Neural progenitor cell (in vitro differentiated cells): ENCODE measurements around the gene TSPAN14. TPM values are rescaled to one million over a fixed set of nuclear protein-coding genes. Genes with fewer than 3 reads are reported as not detected.

Source experiments
- DNase-seq: peaks from one replicate; pipeline ENCODE4 v3.0.0-alpha.2; 2016; ENCODE audit warnings: low spot score
- H2AFZ ChIP-seq: fragments of 200-600 bp; sonication (generic); replicated peaks from 2 replicates; pipeline ENCODE4 v1.6.1; 2016; ENCODE audit warnings: antibody characterized with exemption
- H3F3A ChIP-seq: fragments of 200-600 bp; sonication (generic); 2 replicates; pipeline ENCODE4 v1.6.1; 2016; ENCODE audit warnings: antibody characterized with exemption, low read depth
- H3K27ac ChIP-seq: fragments of 200-600 bp; sonication (generic); 2 replicates; pipeline ENCODE4 v1.5.1; 2016; ENCODE audit warnings: mild to moderate bottlenecking
- H3K27me3 ChIP-seq: fragments of 200-600 bp; sonication (generic); 2 replicates; pipeline ENCODE4 v1.6.1; 2016; ENCODE audit warnings: mild to moderate bottlenecking, moderate library complexity
- H3K36me3 ChIP-seq: fragments of 200-600 bp; sonication (generic); 2 replicates; pipeline ENCODE4 v1.5.1; 2016
- H3K4me1 ChIP-seq: fragments of 200-600 bp; sonication (generic); 2 replicates; pipeline ENCODE4 v1.6.1; 2016; ENCODE audit warnings: mixed run types
- H3K4me2 ChIP-seq: fragments of 200-600 bp; sonication (generic); 2 replicates; pipeline ENCODE4 v1.6.1; 2016
- H3K4me3 ChIP-seq: fragments of 200-600 bp; sonication (generic); 2 replicates; pipeline ENCODE4 v1.5.1; 2016
- H3K79me2 ChIP-seq: fragments of 200-600 bp; sonication (generic); 2 replicates; pipeline ENCODE4 v1.6.1; 2016; ENCODE audit warnings: low read depth
- H3K9ac ChIP-seq: fragments of 200-600 bp; sonication (generic); 2 replicates; pipeline ENCODE4 v1.6.1; 2016
- H3K9me3 ChIP-seq: fragments of 200-600 bp; sonication (generic); 2 replicates; pipeline ENCODE4 v1.5.1; 2016; ENCODE audit warnings: low read depth
- H4K20me1 ChIP-seq: fragments of 200-600 bp; sonication (generic); 2 replicates; pipeline ENCODE4 v1.6.1; 2016; ENCODE audit warnings: low read depth
- H3K27ac Mint-ChIP-seq: 3 replicates; pipeline ENCODE4 v1.8.0; 2021; ENCODE audit warnings: mixed read lengths
- H3K27me3 Mint-ChIP-seq: 2 replicates; pipeline ENCODE4 v1.8.0; 2022; ENCODE audit warnings: low read depth, mild to moderate bottlenecking, inconsistent platforms, moderate library complexity, mixed read lengths; ENCODE audit not compliant: insufficient read depth
- H3K36me3 Mint-ChIP-seq: 3 replicates; pipeline ENCODE4 v1.8.0; 2021; ENCODE audit warnings: mixed read lengths
- H3K4me1 Mint-ChIP-seq: 3 replicates; pipeline ENCODE4 v1.8.0; 2021; ENCODE audit warnings: mixed read lengths
- H3K4me3 Mint-ChIP-seq: 3 replicates; pipeline ENCODE4 v1.8.0; 2021; ENCODE audit warnings: mild to moderate bottlenecking, moderate library complexity, mixed read lengths
- H3K9me3 Mint-ChIP-seq: 3 replicates; pipeline ENCODE4 v1.8.0; 2020; ENCODE audit warnings: mixed read lengths
- EZH2 ChIP-seq: fragments of 200-600 bp; sonication (generic); IDR thresholded peaks from 2 replicates; pipeline ENCODE4 v1.6.1; 2017; ENCODE audit warnings: antibody characterized with exemption, mild to moderate bottlenecking, moderate library complexity
- EZH2phosphoT487 ChIP-seq: fragments of 200-600 bp; sonication (generic); IDR thresholded peaks from 2 replicates; pipeline ENCODE4 v1.6.1; 2017; ENCODE audit warnings: antibody characterized with exemption
- total RNA-seq: library from RNA; depleted of rRNA; stranded (reverse); fragments of >200 nt; gene quantifications from 2 replicates; pipeline ENCODE4 v1.2.3, GENCODE V29; 2015; ENCODE audit warnings: low replicate concordance
- TF ChIP-seq, protein P1 (sequence below): fragments of 200-600 bp; sonication (generic); IDR thresholded peaks from 2 replicates; pipeline ENCODE4 v1.5.1; 2017; ENCODE audit warnings: antibody characterized with exemption, mild to moderate bottlenecking

The TSPAN14 gene
- total RNA-seq, 1 donor from 2014 or later = 32.7 TPM

DNA sequence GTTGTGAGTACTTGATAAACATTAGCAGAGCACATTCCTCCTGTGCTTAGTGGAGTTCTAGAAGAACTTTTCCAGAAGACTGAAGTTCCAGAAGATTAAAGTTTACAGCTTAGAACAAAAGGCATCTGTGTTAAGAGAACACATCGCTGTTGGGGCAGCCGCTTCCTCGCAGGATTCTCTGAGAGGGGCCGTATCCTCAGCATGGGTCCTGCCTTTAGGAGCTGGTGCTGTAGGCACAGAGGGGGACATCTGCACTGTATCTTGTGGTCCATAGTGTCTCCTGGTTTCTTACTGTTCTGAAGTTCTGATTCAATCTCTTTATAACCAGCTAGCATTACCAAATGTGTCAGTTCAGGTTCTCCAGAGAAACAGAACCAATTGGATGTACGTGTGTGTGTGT lies 99.9 kb downstream of the TSPAN14 start:
- no peak overlapping the region for H2AFZ ChIP-seq
- TF ChIP-seq, protein P1, sequence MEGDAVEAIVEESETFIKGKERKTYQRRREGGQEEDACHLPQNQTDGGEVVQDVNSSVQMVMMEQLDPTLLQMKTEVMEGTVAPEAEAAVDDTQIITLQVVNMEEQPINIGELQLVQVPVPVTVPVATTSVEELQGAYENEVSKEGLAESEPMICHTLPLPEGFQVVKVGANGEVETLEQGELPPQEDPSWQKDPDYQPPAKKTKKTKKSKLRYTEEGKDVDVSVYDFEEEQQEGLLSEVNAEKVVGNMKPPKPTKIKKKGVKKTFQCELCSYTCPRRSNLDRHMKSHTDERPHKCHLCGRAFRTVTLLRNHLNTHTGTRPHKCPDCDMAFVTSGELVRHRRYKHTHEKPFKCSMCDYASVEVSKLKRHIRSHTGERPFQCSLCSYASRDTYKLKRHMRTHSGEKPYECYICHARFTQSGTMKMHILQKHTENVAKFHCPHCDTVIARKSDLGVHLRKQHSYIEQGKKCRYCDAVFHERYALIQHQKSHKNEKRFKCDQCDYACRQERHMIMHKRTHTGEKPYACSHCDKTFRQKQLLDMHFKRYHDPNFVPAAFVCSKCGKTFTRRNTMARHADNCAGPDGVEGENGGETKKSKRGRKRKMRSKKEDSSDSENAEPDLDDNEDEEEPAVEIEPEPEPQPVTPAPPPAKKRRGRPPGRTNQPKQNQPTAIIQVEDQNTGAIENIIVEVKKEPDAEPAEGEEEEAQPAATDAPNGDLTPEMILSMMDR = no peak
- TF ChIP-seq EZH2phosphoT487 = no peak
- no peaks in the 10 kb centered on the region for H3K27me3 ChIP-seq
- H3K4me2 ChIP-seq = no peak overlapping the region
- Mint-ChIP-seq H3K27me3 (peaks cover 6% of the 10 kb centered on the region), H3K4me3 (no peak overlapping the region), H3K36me3 (no peaks in the 10 kb centered on the region), H3K9me3 (no peaks in the 10 kb centered on the region), H3K27ac (no peak overlapping the region), H3K4me1 (peaks cover 17% of the 10 kb centered on the region)
- no peak for DNase-seq
- H3K36me3 ChIP-seq = no peaks in the 10 kb centered on the region
- H3K9me3 ChIP-seq = no peaks in the 10 kb centered on the region
- H3F3A ChIP-seq = peaks cover 34% of the 10 kb centered on the region
- H3K79me2 ChIP-seq = no peaks in the 10 kb centered on the region
- H3K27ac ChIP-seq = no peak overlapping the region
- no peak overlapping the region for H3K4me3 ChIP-seq
- H3K9ac ChIP-seq = no peak overlapping the region
- H4K20me1 ChIP-seq = no peaks in the 10 kb centered on the region
- H3K4me1 ChIP-seq = peaks cover 40% of the 10 kb centered on the region

DNA sequence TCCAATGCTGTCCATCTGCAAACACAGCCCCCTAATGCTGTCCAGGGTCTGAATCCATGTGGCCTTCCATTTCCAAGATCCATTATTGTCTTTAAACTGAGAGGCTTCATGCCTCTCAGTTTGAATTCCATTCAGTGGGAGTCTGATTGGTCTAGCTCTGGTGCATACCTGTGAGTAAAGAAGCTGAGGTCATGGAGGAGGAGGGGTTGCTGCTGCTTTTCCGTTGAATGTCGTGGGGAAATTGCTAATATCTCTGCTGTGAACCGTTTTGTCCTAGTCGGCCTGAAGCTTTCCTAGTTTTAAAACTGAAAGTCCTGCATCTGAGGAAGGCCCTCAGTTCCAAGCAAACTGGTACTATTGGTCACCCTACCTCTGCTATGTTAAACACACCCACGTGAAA lies 101.3 kb downstream of the TSPAN14 start:
- TF ChIP-seq, protein P1 = no peak
- TF ChIP-seq EZH2phosphoT487 (no peak), EZH2 (no peak)
- Histone ChIP-seq H3K4me2 (no peak overlapping the region), H2AFZ (peak overlapping the region; percentile 54), H3F3A (peaks cover 34% of the 10 kb centered on the region), H3K27me3 (no peaks in the 10 kb centered on the region), H3K27ac (no peak overlapping the region), H3K36me3 (no peaks in the 10 kb centered on the region), H3K9ac (no peak overlapping the region), H3K4me1 (peaks cover 33% of the 10 kb centered on the region), H3K4me3 (no peak overlapping the region), H3K79me2 (no peaks in the 10 kb centered on the region), H4K20me1 (no peaks in the 10 kb centered on the region), H3K9me3 (no peaks in the 10 kb centered on the region)
- DNase-seq = no peak
- no peaks in the 10 kb centered on the region for H3K36me3 Mint-ChIP-seq
- H3K4me1 Mint-ChIP-seq = peaks cover 17% of the 10 kb centered on the region
- H3K27me3 Mint-ChIP-seq = peaks cover 6% of the 10 kb centered on the region
- no peak overlapping the region for H3K27ac Mint-ChIP-seq
- H3K4me3 Mint-ChIP-seq = no peak overlapping the region
- H3K9me3 Mint-ChIP-seq = no peaks in the 10 kb centered on the region

DNA sequence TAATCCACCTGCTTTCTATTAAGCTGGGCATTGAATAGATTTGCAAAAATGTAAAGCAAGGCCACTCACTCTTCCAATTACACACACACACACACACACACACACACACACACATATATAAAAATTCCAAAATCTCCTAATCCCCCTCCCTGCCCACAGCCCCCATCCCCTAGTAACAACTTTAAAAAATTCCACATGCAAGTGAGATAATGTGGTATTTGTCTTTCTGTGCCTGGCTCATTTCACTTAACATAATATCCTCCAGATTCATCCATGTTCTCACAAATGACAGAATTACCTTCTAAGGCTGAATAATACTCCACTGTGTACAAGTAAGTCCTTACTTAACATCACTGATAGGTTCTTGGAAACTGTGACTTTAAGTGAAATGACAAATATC lies 107.8 kb downstream of the TSPAN14 start:
- no peaks in the 10 kb centered on the region for H4K20me1 ChIP-seq
- Mint-ChIP-seq H3K27me3 (peaks cover 3% of the 10 kb centered on the region), H3K9me3 (no peaks in the 10 kb centered on the region), H3K36me3 (no peaks in the 10 kb centered on the region), H3K27ac (no peak overlapping the region), H3K4me3 (no peak overlapping the region), H3K4me1 (no peaks in the 10 kb centered on the region)
- H3K4me1 ChIP-seq = no peaks in the 10 kb centered on the region
- no peak overlapping the region for H3K9ac ChIP-seq
- no peaks in the 10 kb centered on the region for H3K36me3 ChIP-seq
- no peak overlapping the region for H3K27ac ChIP-seq
- no peak overlapping the region for H3K4me2 ChIP-seq
- no peak overlapping the region for H3K4me3 ChIP-seq
- no peaks in the 10 kb centered on the region for H3K79me2 ChIP-seq
- no peaks in the 10 kb centered on the region for H3K27me3 ChIP-seq
- no peaks in the 10 kb centered on the region for H3F3A ChIP-seq
- TF ChIP-seq EZH2phosphoT487 = no peak
- TF ChIP-seq EZH2 = no peak
- TF ChIP-seq, protein P1 = no peak
- H3K9me3 ChIP-seq = no peaks in the 10 kb centered on the region
- DNase-seq = no peak
- H2AFZ ChIP-seq = no peak overlapping the region
